Upper lobe of left lung (tissue), 4 donors: Measurements from ENCODE around the gene PTGFRN.

Experiments used
- EP300 ChIP-seq, 4 donors: sonication (generic); formaldehyde crosslinking; IDR thresholded peaks; one replicate each; pipeline ENCODE4 v1.5.1; 2017; ENCODE audit warnings: antibody characterized with exemption in 4 of 4, control low read depth in 2 of 4
- POLR2AphosphoS5 ChIP-seq, 2 donors: sonication (generic); formaldehyde crosslinking; IDR thresholded peaks; one replicate each; pipeline ENCODE4 v1.5.1; 2017; ENCODE audit warnings: antibody characterized with exemption in 2 of 2

DNA sequence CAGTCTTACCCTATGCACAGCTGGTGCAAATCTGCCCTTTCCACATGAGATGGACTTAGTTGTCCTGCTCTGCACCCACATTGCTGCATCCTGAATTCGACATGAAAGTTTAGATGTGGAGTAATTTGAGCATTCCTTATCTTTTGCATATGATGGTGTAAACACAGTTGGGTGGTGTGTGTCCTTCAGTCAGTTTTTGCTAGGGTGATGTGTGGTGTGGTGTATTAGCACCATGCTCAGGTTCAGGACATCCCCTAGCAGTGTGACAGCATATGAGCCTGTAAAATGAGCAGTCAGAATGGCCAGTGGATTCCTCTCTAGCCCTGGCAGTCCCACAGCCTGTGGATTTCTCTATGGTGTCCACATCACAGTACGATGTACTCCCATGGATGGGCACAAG is 49.3 kb downstream of the PTGFRN start:
- TF ChIP-seq POLR2AphosphoS5 (IDR thresholded peaks at IDR 0.05) = no peak
- TF ChIP-seq EP300 (IDR thresholded peaks at IDR 0.05) = no peak
